Stimulated activated CD4-positive, alpha-beta T cell treated with anti-CD3 and anti-CD28 coated beads, Interleukin-1b, Interleukin-23, amount 100 ng/mL, for 24 hours (primary cell): ENCODE measurements around the gene RNF223.
"Not testable (repeated sequence)": the region's sequence is repeated elsewhere in the genome, so short reads cannot be mapped to it uniquely, and the experiment has no call there.

Source experiments
- DNase-seq, 4 experiments: peaks; one replicate each; pipeline ENCODE4 v3.0.0-alpha.2; 2020; ENCODE audit warnings: low read depth in 4 of 4, low spot score in 1 of 4

The RNF223 gene

DNA sequence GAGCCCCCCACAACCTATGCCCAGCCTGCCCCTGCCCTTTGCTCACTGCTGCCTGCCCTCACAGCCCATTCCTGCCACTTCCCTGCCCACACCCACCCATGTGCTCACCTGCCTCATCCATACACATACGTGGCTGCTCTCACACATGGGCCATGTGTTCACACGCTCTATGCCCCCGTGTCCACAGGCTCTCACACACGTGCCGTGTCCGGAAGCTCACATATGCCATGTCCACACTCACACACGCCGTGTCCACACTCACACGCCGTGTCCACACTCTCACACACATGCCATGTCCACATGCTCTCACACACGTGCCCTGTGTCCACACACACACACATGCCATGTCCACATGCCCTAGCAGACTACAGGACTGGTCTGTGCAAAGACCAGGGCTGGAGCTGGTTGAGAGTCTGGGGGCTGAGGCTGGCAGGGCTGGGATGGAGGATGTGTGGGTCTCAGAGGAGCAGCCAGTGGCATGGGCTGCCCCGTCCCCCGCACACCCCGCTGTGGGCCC, 583 bp upstream of the RNF223 start:
- no peak for DNase-seq

GRCh38 chr1:1072849-1073742, 1.0 kb downstream of the RNF223 start:
- no peak for DNase-seq

DNA sequence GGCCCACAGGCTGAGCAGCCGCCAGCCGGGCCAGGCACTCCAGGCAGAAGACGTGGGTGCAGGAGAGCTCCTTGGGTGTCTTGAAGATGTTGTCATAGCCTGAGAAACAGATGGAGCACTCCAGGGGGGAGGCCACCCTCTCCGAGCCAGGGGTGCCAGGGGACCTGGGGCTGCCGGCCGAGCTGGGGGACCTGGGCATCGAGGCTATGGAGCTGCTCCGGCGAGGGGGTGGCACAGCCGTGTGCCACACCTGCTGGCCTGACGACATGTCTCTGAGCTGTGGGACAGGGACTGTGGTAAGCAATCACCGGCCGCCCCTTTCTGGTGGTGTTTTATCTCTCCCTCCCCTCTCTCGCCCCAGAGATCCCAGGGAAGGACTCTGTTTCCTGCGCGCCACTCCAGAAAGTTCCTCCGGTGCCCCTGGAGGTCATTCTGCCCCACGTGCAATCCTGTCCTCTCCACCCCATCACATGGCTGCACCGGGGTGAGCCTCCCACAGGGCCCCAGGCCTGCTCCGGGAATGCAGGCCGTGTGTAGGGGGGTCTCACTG, 1.7 kb downstream of the RNF223 start:
- no peak for DNase-seq

DNA sequence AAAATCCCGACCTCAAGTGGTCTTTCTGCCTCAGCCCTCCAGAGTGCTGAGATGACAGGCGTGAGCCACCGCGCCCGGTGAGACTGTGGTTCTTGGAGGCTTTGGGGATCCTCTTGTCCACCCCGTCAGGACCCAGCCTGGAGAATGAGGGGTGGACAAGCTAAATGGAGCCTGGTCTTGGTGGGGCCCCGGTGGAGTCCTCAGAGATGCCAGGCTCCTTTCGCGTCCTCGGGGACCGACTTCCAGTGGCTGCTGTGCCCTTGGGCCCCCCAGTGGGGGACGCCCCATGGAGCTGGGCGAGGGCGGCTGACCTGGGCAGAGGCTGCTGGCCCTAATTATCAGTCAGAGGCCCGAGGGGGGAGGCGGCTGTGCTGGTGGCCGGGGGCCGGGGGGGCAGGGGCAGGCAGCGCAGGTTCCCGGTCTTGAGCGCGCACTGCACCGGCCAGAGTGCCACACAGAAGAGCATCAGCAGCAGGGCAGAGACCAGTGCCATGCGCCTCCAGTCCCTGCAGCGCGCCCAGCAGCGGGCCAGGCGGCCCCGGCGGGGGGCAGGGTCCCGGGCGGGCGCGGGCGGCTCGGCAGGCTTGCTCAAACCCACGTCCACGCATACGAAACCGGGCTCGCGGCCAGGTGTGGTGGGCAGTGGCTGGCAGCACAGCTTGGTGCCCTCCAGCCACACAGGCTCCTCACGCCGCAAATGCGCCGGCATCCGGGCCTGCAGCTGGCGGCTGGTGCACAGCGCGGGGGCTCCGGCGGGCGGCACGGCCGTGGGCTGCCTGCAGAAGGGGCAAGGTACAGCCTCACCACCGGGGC, 2.4 kb downstream of the RNF223 start:
- no peak for DNase-seq

- DNase-seq = no peak
Measured at GRCh38 chr1:1069711-1070676, 4.1 kb downstream of the RNF223 start.

- DNase-seq = peak; percentile 78 to 93 (median 78)
Measured at GRCh38 chr1:1069056-1069710, 4.9 kb downstream of the RNF223 start.

DNA sequence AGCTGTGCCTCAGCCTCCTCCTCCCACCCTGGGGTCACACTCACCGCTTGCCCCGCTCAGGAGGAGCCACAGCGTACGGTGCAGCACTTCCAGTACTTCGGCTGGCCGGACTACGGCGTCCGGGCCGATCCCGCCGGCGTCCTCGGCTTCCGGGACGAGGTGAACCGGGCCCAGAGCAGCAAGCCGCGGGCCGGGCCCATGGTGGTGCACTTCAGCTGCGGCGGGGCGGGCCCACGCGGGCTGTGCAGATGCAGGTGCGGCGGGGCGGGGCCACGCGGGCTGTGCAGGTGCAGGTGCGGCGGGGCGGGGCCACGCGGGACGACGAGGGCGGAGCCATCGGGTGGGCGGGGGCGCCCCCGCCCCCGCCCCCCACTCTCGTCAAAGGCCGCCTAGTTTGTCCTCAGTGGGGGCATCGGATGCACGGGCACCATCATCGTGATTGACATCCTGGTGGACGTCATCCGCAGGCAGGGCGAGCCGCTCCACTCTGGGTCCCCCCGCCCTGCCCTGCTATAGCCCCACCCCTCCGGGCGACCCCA, 5.5 kb downstream of the RNF223 start:
- DNase-seq = no peak

GRCh38 chr1:1067860-1068516, 6.1 kb downstream of the RNF223 start:
- DNase-seq = no peak

DNA sequence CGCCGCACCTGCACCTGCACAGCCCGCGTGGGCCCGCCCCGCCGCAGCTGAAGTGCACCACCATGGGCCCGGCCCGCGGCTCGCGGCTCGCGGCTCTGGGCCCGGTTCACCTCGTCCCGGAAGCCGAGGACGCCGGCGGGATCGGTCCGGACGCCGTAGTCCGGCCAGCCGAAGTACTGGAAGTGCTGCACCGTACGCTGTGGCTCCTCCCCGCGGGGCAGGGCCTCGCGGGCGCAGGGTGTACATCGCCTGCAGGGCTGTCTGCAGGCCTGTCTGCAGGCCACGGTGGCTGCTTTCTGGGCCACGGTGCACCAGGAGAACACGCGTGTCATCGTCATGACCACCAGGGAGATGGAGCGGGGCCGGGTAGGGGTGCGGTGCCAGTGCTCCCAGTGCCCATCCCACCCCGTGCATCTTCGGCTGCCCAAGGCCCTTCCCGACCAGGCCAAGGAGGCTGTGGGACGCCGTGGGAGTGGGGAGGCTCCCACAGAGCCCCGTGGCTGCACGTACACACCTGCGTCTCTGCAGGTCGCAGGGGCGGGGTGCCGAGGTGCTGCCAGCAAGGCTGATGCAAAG, 6.7 kb downstream of the RNF223 start:
- no peak for DNase-seq

- DNase-seq = no peak
Measured at GRCh38 chr1:1066403-1067283, 7.5 kb downstream of the RNF223 start.

DNA sequence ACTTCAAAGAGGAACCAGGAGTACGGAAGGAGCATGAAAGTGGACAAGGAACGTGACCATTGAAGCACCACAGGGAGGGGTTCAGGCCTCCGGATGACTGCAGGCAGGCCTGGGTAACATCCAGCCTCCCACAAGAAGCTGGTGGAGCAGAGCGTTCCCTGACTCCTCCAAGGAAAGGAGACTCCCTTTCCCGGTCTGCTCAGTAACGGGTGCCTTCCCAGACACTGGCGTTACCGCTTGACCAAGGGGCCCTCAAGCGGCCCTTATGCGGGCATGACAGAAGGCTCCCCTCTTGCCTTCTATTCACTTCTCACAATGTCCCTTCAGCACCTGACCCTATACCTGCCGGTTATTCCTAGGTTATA, 8.2 kb downstream of the RNF223 start:
- not testable (repeated sequence) for DNase-seq

DNA sequence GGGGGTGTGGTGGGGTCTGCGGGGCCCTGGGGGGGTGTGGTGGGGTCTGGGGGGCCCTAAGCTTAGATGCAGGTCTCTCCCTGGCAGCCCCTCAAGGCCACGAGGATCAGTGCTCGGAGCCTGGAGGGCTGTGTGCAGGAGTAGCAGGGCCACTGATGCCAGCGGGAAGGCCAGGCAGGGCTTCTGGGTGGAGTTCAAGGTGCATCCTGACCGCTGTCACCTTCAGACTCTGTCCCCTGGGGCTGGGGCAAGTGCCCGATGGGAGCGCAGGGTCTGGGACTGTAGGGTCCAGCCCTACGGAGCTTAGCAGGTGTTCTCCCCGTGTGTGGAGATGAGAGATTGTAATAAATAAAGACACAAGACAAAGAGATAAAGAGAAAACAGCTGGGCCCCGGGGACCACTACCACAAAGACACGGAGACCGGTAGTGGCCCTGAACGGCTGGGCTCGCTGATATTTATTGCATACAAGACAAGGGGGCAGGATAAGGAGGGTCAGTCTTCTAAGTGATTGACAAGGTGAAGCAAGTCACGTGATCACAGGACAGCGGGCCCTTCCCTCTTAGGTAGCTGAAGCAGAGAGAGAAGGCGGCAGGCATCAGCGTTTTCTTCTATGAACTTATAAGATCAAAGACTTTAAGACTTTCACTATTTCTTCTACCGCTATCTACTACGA, 8.7 kb downstream of the RNF223 start:
- no peak for DNase-seq

DNA sequence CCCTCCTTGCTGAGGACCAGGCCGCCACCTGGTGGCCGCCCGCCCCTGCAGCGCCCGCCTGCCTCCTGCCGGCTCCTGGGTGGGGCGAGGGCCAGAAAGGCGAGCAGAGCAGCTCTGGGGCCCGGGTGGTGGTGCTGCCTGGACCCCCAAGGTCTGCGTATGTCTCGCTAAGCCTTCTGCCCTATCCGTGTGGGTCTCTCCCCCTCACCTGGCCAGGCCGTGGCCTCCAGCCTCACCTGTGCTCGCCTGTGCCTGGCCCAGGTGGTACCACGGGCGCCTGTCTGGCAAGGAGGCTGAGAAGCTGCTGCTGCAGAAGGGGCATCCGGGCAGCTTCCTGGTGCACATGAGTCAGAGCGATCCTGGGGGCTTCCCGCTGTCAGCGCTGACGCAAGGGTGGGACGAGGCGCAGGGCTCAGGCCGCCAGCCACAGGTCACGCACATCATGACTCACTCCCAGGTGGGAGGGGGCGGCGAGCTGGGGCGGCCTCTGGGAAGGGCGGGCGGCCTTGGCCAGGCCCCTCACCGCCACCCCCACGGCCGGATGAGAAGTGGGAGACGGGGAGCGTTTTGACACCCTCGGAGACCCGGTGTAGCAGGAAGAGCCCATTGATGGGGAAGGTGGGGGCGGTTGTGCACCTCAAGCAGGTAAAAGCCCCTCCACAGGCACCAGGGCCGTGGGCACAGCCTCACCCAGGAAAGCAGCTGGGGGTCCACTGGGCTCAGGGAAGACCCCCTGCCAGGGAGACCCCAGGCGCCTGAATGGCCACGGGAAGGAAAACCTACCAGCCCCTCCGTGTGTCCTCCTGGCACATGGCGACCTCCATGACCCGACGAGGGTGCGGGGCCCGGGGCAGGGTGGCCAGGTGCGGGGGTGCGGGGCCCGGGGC, 9.9 kb downstream of the RNF223 start:
- DNase-seq = peak; percentile 58 to 90 (median 69)

DNA sequence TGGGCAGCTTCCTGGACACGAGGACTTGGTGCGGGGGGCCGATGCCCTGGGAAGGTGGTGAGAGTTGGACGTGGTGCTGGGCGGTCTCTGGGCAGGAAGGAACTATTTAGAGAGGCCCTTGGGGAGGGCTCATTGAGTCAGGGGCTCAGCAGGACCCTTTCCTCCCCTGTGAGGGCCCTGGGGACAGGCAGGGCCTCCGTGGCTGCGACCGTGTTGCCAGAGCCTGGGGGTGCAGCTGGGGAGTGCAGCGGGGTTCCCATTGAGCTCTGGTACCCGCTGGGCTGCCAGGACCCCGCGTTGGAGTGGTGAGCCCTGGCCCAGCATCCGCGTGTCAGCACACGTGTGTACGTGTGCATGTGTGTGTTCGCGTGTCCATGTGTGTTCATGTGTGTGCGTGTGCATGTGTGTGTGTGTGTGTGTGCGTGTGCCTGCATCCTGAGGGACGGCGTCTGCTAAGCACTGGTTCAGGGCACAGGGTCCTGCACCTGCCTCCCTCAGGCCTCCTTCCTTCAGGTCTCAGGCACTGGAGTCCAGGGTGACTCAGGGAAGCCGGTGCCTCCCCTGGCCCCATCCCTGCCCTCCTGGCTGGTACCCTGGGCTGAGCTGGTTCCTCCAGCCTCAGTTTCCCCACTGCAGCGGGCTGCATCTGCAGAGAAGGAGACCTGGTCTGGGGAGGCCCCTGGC, 10.7 kb downstream of the RNF223 start:
- no peak for DNase-seq

GRCh38 chr1:1062348-1063163, 11.6 kb downstream of the RNF223 start:
- no peak for DNase-seq
